ENCODE measurements around the gene INTS6L.

Gene INTS6L

GRCh38 chrX:135520553-135521404 is at the start of gene INTS6L:
Gene INTS6L (plus strand): TSS chrX:135520660. CDS start chrX:135520993, 333 bp downstream.
- DNase-seq (ENCODE audit: low read depth), result peak; percentile 90

- no peak for DNase-seq (ENCODE audit: low read depth)
Observed at GRCh38 chrX:135476378-135476777, 44.1 kb upstream of the INTS6L start.

- peak; percentile 60 for DNase-seq (ENCODE audit: low read depth)
Observed at GRCh38 chrX:135477576-135477975, 42.9 kb upstream of the INTS6L start.

- no peak for DNase-seq (ENCODE audit: low read depth)
Observed at GRCh38 chrX:135480076-135480475, 40.4 kb upstream of the INTS6L start.

GRCh38 chrX:135481696-135482179 is 38.7 kb upstream of the INTS6L start:
- DNase-seq (ENCODE audit: low read depth), result no peak

- peak; percentile 59 for DNase-seq (ENCODE audit: low read depth)
Observed at GRCh38 chrX:135484641-135485289, 35.7 kb upstream of the INTS6L start.

- no peak for DNase-seq (ENCODE audit: low read depth)
Observed at GRCh38 chrX:135489542-135489941, 30.9 kb upstream of the INTS6L start.

- DNase-seq (ENCODE audit: low read depth), result no peak
Observed at GRCh38 chrX:135490979-135491514, 29.4 kb upstream of the INTS6L start.

- no peak for DNase-seq (ENCODE audit: low read depth)
Observed at GRCh38 chrX:135494453-135494852, 26.0 kb upstream of the INTS6L start.

- no peak for DNase-seq (ENCODE audit: low read depth)
Observed at GRCh38 chrX:135497736-135498135, 22.7 kb upstream of the INTS6L start.

- no peak for DNase-seq (ENCODE audit: low read depth)
Observed at GRCh38 chrX:135498236-135498635, 22.2 kb upstream of the INTS6L start.

GRCh38 chrX:135505351-135505750 is 15.1 kb upstream of the INTS6L start:
- DNase-seq (ENCODE audit: low read depth), result no peak

- DNase-seq (ENCODE audit: low read depth), result no peak
Observed at GRCh38 chrX:135509885-135510284, 10.6 kb upstream of the INTS6L start.

- no peak for DNase-seq (ENCODE audit: low read depth)
Observed at GRCh38 chrX:135512508-135513129, 7.8 kb upstream of the INTS6L start.

GRCh38 chrX:135513130-135513515 is 7.3 kb upstream of the INTS6L start:
- no peak for DNase-seq (ENCODE audit: low read depth)

GRCh38 chrX:135516376-135516775 is 4.1 kb upstream of the INTS6L start:
- no peak for DNase-seq (ENCODE audit: low read depth)

GRCh38 chrX:135518161-135518560 is 2.3 kb upstream of the INTS6L start:
- DNase-seq (ENCODE audit: low read depth), result no peak

GRCh38 chrX:135520022-135520552 is 373 bp upstream of the INTS6L start:
- DNase-seq (ENCODE audit: low read depth), result peak; percentile 55

- DNase-seq (ENCODE audit: low read depth), result peak; percentile 93
Observed at GRCh38 chrX:135521405-135522131, 1.1 kb downstream of the INTS6L start.

GRCh38 chrX:135522132-135522530 is 1.7 kb downstream of the INTS6L start:
- DNase-seq (ENCODE audit: low read depth), result no peak

GRCh38 chrX:135522878-135523693 is 2.6 kb downstream of the INTS6L start:
- no peak for DNase-seq (ENCODE audit: low read depth)
